ENCODE data around the gene POU2F1.

- TF ChIP-seq CTCF (IDR thresholded peaks at IDR 0.05) (no peak), POLR2A (IDR thresholded peaks at IDR 0.05) (no peak)
Observed at GRCh38 chr1:167185062-167185461, 35.6 kb upstream of the POU2F1 start.
